Tibial nerve (tissue), 3 donors: ENCODE results near the gene BARHL1.

ENCODE experiments used
- POLR2A ChIP-seq, 2 donors: fragments of 450-650 bp; IDR thresholded peaks; one replicate each; pipeline ENCODE4 v1.6.1; 2017; ENCODE audit warnings: antibody characterized with exemption in 2 of 2, mild to moderate bottlenecking in 2 of 2, moderate library complexity in 2 of 2
- TF ChIP-seq, protein P1 (sequence below), 5 experiments: fragments of 200-600 bp in 3 of 5; fragments of 450-650 bp in 2 of 5; sonication (generic) in 3 of 5; IDR thresholded peaks; one replicate each; pipeline ENCODE4 v1.5.1; 2016 to 2019; ENCODE audit warnings: antibody characterized with exemption in 5 of 5, mild to moderate bottlenecking in 3 of 5, moderate library complexity in 2 of 5

GRCh38 chr9:132541870-132542830 lies 40.3 kb upstream of the BARHL1 start:
- TF ChIP-seq, protein P1, sequence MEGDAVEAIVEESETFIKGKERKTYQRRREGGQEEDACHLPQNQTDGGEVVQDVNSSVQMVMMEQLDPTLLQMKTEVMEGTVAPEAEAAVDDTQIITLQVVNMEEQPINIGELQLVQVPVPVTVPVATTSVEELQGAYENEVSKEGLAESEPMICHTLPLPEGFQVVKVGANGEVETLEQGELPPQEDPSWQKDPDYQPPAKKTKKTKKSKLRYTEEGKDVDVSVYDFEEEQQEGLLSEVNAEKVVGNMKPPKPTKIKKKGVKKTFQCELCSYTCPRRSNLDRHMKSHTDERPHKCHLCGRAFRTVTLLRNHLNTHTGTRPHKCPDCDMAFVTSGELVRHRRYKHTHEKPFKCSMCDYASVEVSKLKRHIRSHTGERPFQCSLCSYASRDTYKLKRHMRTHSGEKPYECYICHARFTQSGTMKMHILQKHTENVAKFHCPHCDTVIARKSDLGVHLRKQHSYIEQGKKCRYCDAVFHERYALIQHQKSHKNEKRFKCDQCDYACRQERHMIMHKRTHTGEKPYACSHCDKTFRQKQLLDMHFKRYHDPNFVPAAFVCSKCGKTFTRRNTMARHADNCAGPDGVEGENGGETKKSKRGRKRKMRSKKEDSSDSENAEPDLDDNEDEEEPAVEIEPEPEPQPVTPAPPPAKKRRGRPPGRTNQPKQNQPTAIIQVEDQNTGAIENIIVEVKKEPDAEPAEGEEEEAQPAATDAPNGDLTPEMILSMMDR (IDR thresholded peaks at IDR 0.05): no peak
- no peak for TF ChIP-seq POLR2A (IDR thresholded peaks at IDR 0.05)
